Loucy (cell line): ENCODE results near the gene PDXDC1.
"Not testable (repeated sequence)": the region's sequence is repeated elsewhere in the genome, so short reads cannot be mapped to it uniquely, and the experiment has no call there.

ENCODE experiments used
- CTCF ChIP-seq: fragments of 200-600 bp; sonication (generic); conservative IDR thresholded peaks from 2 replicates; pipeline ENCODE4 v1.5.1; 2014; ENCODE audit warnings: mild to moderate bottlenecking, antibody characterized with exemption, low read length
- EZH2phosphoT487 ChIP-seq: fragments of 200-600 bp; IDR thresholded peaks from 2 replicates; pipeline ENCODE4 v1.6.1; 2018; ENCODE audit warnings: antibody characterized with exemption, mild to moderate bottlenecking, moderate library complexity, borderline replicate concordance

DNA sequence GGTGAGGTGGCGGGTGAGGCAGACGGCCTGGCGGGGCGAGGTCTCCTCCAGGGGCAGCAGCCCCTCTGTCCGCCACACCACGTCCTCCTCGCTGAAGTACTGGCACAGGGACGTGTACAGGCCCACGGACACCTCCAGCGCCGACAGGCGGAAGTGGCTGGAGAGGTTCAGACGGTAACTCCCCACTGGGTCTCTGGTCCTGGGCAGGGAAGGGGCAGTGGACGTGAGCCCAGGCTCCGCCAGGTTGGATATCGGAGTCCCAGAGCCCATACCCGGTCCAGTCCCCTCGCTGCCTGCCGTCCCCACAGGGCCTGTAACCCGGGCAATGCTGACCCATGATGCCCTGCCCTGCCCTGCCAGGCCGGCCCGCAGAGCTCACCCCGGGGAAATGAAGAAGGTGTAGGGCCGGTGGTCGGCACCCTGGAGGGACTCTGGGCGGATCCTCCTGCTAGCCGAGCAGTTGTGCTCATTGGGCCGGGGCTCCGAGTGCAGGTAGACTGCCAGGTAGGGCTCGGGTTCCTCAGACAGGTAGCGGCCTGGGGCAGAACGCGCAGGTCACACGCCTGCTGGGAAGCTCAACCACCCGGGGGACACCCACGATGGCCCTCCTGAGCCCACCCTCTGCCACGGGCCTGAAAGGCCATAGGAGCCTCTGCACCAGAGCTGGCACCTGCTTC is 155.6 kb downstream of the PDXDC1 start:
- not testable (repeated sequence) for TF ChIP-seq CTCF, EZH2phosphoT487
